ENCODE measurements around the gene HAUS7.

The HAUS7 gene

DNA sequence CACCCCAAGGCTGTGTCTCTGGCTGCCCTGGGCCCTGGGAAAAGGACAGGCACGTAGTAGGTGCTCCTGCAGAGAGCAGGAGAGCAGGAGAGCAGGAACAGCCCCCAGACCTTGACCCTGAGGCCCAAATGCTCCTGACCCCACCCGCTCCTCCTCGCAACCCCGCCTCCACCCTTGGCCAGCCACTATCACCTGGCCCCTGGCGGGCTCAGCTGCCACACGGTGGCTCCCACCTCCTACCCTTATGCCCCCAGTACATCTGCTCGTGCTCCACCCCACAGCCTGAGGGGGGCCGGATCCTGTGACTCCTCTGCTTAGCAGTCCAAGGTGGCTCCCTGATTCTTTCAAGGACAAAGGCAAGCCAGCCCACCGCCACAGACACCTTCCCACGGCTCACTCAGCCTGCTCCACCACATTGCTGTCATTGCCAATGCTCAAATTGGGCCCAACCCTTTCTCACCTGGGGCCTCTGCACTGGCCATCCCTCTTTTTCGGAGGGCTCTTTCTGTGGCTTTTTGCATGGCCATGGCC is 5.4 kb upstream of the HAUS7 start:
- no peak for DNase-seq

DNA sequence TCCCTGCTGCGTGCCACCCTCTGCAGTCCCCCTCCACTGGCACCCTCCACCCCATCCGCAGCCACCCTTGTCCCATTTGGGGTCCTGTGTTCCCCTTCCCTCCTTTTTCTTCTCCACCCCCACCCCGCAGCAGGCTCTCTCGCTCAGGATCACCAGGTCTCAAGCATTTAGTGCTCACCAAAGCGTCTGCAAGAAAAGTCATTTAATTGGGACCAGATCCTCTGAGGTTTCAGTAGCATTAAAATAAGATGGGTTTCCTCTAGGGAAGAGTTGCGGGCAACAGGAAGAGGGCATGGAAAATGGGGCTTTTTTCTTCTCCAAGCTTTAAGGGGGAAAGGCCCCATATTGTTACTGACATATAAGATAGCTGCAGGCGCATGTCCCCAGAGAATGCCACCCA is 4.9 kb upstream of the HAUS7 start:
- no peak for DNase-seq

DNA sequence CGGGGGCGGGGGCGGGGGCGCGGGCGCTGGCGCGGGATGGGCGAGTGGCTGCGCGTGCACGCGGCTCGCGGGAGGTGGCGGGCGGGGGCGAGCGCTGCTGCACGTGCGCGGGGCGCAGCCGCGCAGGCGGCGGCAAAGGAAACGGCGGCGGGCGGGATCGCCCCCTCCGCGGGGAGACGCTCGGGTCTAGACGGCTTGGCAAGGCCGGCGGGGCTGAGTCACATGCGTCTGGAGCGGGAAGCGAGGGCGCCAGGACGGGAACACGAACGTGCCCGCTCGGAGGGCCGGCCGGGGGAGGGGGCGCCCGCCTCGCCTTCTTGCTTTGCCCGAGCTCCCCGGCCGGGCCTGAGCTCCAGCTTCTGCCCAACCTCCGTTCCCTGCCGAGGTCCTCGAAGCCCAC is 4.3 kb upstream of the HAUS7 start:
- DNase-seq: no peak

DNA sequence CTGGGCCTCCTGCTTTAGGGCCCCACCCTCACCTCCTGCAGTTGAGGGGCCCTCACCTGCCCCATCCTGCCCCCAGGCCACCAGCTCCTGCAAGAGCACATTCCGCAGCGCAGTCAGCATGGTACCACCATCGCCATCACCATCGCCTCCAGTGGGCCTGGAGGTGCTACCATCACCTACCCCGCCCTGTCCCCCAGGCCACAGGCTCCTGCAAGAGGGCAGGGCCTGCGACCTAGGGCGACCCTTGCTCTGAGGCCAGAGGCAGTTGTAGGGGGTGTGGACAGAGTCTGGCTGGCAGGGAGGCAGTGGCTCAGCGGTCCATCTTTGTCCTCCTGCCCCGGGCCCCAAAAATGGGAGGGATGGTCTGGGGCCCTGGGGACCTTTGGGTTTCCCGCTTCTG is 3.9 kb upstream of the HAUS7 start:
- no peak for DNase-seq

DNA sequence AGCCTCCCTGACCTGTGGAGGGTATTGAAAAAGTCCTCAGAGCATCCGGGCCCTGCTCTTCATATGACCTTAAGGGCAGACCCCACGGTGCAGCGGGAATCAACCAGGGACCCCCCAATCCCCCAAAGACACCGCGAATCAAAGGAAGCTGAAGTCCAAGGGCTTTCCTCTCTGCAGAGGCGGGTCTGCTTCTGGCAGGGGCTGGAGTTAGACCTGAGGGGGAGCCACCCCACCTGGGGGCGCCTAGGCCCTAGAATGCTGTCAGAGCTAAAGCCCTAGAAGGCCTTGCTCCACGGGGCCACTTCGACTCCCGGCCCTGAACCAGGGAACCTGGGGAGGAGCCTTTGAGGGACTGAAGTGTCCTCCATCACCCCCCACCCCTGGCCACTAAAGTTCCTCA is 2.8 kb upstream of the HAUS7 start:
- DNase-seq: no peak

DNA sequence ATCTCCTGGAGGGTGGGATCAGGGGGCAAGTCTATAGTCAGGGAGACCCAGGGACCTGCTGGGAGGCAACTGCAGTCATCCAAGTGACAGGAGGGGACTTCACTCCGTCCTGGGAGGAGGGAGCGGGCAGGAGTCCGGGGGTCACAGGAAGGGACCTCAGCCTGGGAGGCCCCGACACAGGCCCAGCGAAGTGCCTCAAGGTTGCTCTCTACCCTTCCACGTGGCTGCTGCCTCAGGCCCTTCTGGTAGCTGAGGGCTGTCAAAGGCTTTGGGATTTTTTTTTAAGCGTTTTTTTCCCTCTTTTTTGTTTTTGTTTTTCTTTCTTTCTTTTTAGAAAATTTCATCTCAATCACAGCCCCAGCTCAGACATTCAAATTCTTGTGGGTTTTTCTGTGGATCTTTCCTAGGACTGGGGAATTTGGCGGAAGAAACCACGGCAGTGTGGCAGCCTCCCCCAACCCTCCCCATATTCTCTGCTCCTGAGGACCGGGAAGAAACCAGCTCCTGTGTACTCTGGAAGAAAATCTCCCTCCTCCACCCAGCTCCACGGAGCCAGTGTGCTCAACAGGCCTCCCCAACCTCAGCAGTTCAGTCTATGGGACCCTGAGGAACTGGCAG is 1.4 kb upstream of the HAUS7 start:
- no peak for DNase-seq

DNA sequence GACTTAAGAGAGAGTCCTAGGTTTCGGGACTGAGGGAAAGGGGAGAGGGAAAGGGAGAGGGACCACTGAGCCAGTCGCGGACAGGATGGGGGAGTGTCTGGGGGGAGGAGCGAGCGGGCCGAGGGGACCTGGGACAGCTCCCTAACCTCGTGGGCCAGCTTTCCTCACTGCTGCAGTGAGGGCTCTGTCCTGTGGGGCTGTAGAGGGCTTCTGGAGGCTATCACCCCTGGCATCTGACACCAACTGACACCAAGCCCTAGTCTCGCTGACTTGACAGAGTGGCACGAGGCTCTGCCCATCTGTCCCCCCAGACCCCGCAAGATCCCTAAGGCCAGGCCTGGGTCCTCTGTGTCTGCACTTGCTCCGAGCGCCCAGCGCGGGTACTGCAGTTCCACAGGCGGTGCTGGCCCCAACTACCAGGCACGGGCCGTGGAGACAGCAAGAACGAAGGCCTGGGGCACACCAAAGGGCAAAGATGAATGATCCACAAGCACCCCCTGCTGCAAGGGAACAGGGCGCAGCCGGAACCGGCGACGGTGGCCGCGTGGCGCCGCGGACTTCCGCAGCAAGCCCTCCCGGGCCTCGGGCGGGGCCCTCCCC is 465 bp downstream of the HAUS7 start:
- no peak for DNase-seq

DNA sequence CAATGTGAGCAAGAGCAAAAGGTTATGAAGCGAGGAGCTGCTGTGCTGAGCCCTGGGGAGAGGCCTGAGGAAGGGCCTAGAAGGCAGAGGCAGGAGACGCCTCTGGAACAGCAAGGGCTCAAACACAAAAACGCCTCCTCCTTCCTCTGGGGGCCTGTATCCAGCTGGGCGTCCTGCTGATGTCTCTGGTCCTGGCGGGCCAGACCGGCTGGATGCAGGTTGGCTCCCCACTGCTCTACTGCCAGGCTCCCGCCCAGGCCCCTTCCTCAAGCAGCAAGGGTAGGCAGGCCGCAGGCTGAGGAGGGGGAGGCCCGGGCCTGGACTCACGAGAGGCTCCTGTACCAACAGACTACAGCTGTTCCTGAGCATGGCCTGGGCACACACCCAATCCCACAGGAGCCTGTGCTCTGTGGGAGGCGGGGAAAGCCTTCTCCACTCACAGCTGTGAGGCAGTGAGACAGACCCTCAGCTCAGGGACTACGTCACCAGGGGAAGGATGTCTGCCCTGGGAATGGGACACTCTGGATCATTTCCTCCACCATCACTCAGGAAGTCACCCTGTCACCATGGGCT is 2.3 kb downstream of the HAUS7 start:
- DNase-seq: no peak

DNA sequence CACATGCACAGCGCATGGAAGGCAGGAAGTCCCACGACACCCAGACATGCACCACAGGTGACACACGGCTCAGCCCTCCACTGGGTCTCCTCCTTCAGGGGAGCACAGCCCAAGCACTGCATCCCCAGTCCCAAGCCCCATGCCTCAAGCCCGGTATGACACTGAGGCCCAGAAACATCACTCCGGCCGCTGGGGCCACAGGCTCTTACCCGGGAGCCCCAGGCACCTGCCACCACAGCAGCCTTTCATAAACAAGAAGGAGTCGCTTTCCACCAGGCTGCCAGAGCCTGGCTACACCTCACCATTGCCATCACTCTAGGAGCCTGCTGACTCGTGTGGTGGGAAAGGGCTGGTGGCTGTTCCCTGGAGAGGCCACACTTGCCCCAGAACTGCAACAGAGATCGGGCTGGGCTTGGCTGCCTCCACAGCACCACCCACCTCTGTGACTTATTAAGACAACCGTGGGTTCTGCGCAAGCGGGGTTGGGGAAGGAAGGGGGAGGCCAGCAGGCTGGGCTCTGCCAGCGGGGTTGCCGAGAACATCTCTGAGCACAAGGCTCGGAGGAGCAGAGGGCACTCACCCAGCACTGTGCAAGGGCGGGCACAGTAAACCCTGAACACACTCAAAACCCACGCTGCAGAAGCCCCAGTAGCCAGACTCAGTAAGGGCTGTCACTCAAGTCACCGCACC is 4.5 kb downstream of the HAUS7 start:
- DNase-seq: no peak

DNA sequence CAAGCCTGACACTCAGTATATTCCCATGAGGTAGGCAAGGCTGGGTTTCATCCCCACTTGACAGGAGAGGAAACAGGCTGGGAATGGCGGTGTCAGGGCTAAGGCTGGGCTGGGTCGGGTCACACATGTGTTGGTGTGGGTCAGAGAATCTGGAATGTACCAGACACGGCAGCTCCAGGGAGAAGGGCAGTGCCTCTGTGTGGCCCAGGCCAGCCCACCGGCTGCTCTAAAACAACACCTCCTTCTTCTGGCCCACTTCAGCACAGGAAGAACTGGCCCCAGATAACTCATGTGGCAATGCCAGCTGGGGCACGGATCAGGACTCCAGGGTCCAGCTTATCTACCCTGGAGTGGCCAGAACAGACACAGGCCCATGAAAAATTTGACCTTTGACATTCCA is 6.3 kb downstream of the HAUS7 start:
- DNase-seq: no peak

DNA sequence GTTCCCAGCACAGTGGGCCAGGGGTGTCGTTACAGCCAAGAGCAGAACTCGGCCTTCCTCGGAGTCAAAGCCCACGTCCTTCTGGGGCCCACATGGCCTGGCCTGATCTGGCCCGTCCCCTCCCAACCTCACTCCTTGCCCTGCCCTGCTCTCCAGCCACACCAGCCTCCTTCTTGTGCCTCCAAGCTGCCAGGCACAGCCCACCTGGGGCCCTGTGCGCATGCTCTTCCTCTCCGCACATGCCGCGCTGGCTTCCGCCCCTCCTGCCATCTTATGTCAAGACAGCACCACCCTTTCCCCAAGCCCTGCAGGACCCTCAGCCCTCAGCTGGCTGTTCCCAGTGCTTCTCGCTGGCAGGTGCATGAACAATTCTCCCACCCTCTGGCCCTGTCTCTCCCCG is 6.8 kb downstream of the HAUS7 start:
- no peak for DNase-seq

DNA sequence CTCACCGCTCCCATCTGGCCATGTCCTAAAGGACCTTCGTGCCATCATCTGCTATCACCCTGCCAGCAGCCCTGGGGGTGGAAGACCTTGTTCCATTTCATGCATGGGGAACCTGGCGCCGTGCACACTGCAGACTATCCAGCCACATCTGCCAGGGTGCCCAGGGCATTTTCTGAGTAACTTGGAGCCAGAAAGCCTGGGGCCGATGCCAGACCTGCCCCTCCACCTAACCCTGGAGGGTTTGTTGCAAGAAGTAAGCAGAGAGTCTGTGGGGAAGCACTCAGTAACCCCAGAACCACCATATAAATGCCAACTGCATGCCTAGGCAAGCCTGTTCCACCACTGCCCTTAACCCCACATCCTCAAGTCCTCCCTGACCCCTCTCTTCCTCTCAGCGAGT is 7.3 kb downstream of the HAUS7 start:
- DNase-seq: no peak

DNA sequence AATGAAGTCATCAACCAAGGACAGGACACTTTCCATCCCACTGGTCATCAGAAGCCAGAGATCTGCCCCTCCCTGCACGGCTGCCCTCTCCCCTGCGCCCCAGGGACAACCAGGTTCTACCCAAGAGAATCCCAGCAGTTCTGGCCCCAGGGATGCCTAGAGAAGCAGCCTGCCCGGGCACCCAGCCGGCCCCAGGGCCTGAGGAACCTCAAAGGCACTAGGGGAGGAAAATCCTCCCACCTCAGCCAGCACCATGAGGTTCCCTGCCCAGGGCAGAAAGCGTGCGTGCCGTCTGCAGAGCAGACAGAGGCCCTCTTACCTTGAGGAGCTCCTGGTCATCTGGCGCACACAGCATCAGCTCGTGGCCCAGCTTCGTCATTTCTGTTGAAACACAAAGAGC is 8.1 kb downstream of the HAUS7 start:
- DNase-seq: no peak

DNA sequence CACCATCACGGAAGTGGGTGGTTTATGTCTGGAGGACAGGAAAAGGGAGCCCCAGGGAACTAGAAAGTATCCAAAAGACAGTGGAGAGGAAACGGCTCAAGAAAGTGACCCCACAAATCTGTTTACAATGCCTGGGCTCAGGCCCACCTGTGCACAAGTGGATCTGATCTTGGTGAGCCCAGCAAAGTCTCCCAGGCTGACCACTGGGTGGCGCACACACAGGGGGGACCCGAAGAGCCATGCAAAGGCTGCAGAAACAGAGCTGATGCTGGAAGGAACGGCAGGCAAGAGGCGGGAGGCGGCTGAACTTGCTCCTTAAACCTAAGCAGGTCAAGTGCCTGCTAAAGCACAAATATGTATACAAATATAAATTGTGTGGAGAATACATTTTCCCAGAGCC is 9.6 kb downstream of the HAUS7 start:
- DNase-seq: no peak

DNA sequence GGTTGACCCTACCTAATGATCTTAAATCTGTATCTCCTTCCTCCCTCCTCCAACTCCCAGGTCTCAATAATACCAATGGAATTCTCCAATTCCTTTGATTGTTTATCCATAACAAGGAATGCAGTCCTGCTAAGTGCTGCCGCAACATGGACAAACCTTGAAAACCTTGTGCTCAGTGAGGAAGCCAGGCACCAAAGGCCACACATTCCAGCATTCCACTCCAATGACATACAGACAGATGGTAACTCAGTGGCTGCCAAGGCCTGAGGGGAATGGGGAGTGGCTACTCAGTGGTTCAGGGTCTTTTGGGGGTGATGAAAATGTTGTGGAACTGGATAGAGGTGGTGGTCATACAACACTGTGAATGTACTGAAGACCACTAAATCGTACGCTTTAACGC is 10.4 kb downstream of the HAUS7 start:
- no peak for DNase-seq

DNA sequence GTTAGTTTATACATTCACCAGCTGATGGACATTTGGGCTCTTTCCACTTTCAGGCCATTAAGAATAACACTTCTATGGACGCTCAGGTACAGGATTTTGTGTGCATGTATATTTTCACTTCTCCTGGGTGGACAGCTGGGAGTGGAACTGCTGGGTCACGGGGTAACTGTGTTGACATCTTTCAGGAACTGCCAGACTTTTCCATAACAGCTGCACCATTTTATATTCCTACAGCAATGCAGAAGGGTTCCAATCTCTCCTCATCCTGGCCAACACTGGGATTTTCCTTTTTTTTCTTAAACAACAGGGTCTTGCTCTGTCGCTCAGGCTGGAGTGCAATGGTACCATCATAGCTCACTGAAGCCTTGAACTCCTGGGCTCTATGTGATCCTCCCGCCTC is 11.9 kb downstream of the HAUS7 start:
- DNase-seq: no peak

DNA sequence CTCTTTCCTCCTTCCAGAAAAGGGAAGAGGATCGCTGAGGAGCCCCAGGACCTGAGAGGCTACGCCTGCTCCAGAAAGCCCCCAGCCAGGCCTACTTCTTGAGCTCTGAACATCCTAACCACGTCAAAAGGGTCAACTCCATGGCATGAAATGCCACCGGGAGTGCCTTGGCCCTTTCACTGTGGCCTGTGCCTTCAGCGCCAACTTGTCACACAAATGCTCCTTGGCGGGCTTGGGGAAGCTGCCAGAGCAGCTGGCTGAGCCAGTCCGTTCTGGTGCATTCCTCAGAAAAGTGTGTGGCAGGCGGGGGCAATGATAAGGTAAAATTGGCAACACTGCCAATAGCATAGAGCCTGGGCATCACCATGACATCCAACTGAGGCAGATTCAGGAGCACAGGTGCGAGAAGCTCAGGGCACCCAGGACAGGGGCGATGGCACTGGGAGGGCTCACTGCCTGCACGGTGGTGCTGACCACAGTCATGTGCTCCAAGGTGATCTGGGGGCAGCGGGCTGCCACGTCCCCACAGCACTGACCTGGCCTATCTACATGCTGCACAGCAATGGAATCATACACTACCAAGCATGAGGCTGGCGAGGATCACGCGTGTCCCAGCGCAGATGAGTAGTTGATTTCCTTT is 12.4 kb downstream of the HAUS7 start:
- no peak for DNase-seq

DNA sequence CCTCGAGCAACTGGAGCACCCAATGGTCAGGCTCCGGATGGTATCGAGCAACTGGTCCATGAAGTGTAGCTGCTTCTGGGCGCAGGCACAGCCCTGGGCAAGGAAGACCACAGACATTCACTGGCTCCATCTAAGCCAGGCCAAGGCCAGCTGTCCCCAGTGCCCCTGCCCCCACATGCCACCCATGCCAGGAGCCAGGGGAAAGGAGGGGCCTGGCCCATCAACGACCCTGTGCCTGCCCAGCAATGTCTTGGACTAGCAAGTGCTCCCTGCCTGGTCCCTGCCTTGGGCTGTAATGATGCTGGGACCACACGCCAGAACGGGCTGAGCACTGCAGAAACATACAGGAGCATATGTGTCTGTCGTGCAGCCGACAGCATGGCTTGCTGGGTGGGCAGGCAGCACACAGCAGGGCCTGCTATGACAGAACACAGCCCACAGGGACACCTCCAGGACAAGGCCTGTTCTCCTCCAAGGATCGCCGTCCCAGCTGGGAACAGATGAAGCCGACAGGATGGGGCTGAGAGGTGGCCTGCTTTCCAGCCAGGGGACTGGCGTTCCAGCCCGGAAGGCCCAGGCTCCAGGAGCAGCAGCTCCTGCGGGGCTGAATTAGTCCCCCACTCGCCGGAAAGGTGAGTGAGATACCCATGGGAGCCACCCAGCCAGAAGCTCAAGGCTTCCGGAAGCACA is 13.1 kb downstream of the HAUS7 start:
- no peak for DNase-seq

DNA sequence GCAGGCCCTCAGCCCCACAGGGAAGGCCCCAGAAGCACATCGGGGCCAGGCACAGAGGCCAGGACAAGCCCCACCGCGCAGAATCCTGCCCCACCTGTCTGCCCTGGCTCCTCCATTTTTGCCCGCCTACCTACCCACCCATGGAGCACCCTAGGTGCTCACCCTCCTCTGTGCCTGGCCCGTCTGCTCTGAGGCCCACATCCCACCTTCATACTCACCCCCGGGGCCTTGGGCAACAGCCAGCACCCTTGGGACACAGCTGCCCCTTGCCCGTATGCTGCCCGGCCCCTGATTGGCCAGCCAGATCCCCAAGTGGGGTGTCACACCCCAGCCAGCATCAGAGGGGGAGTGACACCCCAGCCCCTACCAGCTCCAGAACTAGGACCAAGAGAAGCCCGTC is 13.7 kb downstream of the HAUS7 start:
- DNase-seq: no peak

DNA sequence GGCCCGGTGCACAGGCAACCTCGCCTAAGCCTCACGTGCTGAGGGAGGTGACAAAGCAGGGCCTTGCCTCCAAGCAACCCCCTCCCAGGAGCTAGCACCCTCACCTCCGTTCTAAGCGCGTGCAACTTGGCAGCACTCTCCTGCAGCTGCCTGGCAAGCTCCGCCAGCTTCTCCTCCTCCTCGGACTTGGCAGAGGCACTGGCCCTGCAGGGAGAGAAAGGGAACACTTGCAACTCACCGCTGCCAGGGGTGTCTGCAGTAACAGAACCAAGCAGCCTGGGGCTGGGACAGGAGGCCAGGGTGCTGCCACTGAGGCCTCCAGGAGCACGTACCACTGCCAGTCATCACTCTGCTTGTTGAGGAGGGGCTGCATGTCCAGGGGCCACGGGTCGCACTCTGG is 14.2 kb downstream of the HAUS7 start:
- DNase-seq: no peak

DNA sequence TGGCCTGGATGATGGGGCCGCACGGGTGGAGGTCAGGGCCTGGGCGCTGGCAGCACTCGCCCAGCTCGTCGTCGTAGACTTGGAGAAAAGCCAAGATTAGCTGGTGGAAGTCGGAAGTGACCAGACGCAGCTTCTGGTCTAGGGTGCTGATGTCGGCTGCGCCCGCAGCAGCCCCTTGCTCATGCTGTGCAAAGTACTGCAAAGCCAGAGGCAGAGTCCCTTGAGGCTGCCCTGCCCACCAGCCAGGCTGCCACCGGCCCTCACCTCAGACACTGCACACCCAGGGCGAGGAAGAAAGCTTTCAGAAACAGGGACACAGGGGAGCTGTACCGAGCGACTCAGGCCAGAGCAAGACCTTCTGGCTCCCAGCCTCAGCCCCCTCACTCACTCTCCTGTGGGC is 14.8 kb downstream of the HAUS7 start:
- DNase-seq: no peak

DNA sequence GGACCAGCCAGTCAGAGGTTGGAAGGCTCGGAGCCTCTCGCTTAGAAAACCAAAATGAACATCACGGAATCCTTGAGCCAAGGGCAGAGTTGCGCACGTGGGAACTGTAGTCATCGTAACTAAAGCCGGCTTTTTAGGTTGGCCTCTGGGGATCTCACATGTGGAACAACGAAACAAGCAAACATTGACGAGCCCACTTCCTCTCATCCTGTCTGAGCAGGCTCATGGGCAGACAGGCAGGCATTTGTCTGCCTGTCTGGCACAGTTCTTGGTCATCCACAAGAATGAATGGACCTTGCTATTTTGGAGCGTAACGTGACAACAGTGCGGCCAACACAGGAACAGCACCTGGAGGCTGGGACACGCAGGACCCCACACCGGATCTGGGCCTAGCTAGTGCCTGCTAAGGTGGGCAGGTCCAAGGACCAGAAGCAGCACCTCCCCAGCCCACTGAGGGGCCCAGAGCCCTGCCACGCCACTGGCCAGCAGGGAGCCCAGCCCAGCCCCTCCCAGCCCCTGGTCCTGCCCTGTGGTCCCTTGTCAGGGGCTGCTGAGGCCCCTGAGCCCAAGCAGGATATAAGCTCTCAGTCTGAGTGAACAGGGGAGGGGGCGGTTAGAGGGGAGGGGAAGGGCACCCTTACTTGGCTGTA is 15.3 kb downstream of the HAUS7 start:
- no peak for DNase-seq

DNA sequence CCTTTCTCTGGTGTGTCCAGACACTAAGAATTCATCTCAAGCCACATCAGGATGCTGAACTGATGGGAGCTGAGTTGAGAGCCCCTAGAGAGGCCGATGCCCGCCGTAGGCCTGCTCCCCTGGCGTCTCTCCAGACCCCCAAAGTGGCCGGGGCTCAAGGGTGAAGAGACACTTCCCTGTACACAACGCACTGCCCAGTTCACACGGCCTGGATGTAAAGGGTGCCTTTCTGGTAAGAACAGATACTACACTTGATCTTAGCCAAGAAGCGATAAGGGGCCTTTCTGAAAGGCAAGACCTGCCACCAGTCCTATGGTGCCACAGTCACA is 19.5 kb downstream of the HAUS7 start:
- no peak for DNase-seq

Data from NCI-H187 treated with DMSO at 0.1 percent for 48 hours (cell line).